HG02642 (cell line): ENCODE results near the gene PANK2.
A peak's percentile ranks its signal among the peaks of the same experiment; 100 is the strongest.

Source experiments
- ATAC-seq: cut with Tn5 transposase; IDR thresholded peaks from one replicate; pipeline ENCODE4 v1.9.1; 2021; ENCODE audit warnings: mild to moderate bottlenecking; ENCODE audit not compliant: unreplicated experiment, poor library complexity

Gene PANK2

GRCh38 chr20:3900187-3900604, 11.0 kb downstream of the PANK2 start:
- ATAC-seq: no peak

GRCh38 chr20:3901028-3901705, 12.0 kb downstream of the PANK2 start:
- no peak for ATAC-seq

- ATAC-seq: no peak
Measured at GRCh38 chr20:3901706-3902440, 12.7 kb downstream of the PANK2 start.

- ATAC-seq: no peak
Measured at GRCh38 chr20:3902446-3902845, 13.3 kb downstream of the PANK2 start.

- no peak for ATAC-seq
Measured at GRCh38 chr20:3904224-3904623, 15.0 kb downstream of the PANK2 start.

- ATAC-seq: no peak
Measured at GRCh38 chr20:3904857-3905256, 15.7 kb downstream of the PANK2 start.

DNA sequence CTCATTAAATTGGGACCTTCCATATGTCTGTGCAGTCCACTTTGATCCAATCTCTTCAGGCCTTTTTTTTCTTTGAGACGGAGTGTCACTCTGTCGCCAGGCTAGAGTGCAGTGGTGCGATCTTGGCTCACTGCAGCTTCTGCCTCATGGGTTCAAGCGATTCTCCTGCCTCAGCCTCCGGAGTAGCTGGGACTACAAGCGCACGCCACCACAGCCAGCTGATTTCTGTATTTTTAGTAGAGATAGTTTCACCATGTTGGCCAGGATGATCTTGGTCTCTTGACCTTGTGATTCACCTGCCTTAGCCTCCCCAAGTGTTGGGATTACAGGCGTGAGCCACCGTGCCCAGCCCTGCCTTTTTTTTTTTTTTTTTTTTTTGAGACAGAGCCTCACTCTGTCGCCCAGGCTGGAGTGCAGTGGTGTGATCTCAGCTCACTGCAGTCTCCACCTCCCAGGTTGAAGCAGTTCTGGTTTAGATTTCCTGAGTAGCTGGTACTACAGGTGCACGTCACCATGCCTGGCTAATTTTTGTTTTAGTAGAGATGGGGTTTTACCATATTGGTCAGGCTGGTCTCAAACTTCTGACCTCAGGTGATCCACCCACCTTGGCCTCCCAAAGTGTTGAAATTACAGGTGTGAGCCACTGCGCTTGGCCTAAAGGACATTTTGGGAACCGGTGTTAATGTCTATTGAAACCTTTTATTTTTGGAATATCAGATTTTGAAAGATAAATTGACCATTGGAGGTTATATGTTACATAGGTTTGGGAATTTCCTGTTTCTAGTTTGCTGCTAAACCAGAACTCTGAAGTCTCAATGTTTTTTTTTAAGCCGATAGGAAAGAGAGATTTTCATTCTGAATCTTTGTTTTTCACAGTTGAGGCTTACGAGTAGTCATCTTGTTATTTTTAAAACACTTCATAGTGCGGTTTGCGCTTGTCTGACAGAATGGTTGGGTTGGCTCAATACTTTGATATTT, 17.8 kb downstream of the PANK2 start:
- peak; percentile 85 for ATAC-seq

DNA sequence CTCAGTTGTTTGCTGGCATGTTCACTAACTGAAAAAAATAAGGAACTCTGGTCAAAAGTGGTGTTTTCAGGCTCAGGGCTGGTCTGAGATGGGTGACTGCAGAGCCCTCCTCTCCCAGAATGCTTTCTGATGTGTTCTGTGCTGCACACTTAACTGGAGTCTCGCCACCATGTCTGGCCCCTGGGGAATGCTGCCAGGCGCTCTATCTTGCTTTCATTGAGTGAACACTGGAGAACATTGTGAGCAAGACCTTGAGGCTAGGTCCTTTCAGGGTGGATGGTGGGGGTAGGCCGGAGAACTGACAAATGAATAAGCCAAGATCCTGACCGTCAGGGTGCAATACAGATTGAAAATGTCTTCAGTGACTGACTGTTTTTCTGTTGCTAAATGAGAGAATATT, 19.5 kb downstream of the PANK2 start:
- ATAC-seq: no peak

- no peak for ATAC-seq
Measured at GRCh38 chr20:3909952-3910366, 20.8 kb downstream of the PANK2 start.

- no peak for ATAC-seq
Measured at GRCh38 chr20:3910853-3911252, 21.7 kb downstream of the PANK2 start.

DNA sequence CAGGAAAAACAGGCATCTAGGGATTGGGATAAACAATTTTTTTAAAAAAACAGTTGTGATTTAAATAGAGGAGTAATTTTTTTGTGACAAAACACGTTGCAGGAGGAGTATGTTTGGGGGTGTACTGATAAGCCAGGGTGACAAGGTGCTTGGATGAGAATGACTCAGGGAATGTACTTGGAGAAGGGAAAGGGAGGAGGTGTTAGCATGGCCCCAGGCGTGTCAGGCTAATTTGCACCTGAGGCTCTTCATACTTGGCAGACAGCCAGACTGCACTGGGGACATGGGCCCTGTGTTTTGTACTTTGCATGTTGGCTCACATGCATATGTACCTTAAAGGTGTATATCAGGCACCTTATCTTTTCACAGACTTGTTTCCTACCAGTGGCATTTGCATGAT, 22.8 kb downstream of the PANK2 start:
- ATAC-seq: no peak

DNA sequence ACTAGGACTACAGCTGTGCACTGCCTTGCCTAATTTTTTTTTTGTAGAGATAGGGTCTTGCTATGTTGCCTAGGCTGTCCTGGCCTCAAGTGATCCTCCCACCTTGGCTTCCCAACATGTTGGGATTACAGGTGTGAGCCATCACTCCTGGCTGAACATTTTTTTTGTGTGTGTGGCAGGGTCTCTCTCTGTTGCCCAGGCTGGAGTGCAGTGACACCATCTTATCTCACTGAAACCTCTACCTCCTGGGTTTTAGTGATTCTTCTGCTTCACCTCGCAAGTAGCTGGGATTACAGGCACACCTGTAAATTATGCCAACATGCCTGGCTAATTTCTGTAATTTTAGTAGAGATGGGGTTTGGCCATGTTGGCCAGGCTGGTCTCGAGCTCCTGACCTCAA, 25.3 kb downstream of the PANK2 start:
- no peak for ATAC-seq

- ATAC-seq: no peak
Measured at GRCh38 chr20:3915691-3916090, 26.5 kb downstream of the PANK2 start.

DNA sequence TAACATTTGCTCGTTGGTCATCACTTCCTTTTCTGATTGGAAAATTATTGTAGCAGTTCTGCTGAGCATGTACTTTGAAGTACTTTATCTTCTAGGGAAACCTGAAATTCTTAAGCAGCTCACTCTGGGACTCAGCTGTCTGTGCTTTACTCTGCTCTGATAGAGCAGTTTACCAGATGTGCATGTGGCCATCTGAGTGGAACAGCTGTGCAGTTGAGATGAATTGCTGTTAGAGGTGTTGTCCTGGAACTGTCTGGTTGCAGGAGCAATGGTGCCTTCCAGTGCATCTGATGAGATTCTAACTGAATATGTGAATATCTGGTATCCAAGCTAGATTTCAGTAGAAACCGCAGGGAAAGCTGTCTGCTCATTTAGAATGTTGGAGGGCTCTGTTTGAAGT, 27.2 kb downstream of the PANK2 start:
- ATAC-seq: no peak

- ATAC-seq: no peak
Measured at GRCh38 chr20:3919352-3919751, 30.2 kb downstream of the PANK2 start.

DNA sequence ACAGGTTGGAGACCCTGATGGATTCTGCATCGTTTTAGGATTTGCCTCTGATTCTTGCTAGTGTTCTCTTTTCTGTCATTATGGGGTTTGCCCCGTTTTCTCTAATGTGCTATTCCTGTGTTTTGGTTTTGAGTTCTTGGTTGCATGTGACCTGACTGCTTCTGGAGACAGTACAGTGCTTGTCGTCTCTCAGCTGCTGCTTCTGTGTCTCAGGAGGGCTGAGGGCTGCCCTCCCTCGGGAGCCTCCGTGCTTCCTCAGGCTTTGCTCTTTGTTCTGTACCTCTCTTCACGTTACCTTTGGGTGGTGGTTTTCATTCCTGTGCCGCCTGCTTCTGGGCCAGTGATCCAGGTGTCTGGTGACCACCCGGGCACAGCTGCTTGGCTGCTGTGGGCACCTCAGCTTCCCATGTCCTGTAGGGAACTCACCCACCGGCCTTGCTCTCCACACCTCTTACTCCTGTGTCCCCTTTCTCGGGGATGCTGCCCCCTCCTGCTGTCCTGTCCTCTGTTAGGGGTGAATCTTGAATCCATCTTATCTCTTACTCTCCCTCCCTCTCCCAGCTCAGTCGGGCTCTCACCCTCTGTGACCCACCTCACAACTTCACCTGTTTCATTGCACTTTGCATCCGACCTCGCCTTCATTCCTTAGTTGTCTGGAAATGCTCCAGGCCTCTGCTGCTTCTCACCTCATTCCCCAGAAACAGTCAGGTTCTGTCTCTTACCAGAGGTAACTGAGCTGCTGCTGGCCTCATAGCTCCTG, 33.2 kb downstream of the PANK2 start:
- ATAC-seq: no peak

DNA sequence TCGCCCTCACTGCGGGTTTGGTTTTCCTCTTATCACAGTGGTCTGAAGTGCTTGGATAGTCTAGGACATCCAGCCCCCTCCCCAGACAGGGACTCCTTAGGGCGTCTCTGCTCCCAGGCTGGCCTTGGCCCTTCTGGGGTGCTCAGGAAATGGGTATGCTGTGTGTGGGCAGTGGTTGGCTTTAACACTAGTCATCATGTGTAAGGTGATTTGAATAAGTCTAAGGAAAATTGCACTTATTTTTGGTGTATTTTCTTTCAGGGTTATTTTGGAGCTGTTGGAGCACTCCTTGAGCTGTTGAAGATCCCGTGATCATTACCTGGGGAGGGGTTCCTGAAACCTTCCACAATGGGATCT, 33.8 kb downstream of the PANK2 start:
- no peak for ATAC-seq

- no peak for ATAC-seq
Measured at GRCh38 chr20:3923818-3924217, 34.6 kb downstream of the PANK2 start.

- ATAC-seq: no peak
Measured at GRCh38 chr20:3924304-3925112, 35.3 kb downstream of the PANK2 start.
